ENCODE data around the gene RAPGEF2. TPM values are rescaled to one million over a fixed set of nuclear protein-coding genes. Genes with fewer than 3 reads are reported as not detected.

RAPGEF2 gene
- total RNA-seq, 4 donors from 2014 or later, result 14.1 to 30.5 (median 21.4) TPM

GRCh38 chr4:159219862-159220261 lies 117.0 kb downstream of the RAPGEF2 start:
- H3K27me3 ChIP-seq, result no peaks in the 10 kb centered on the region

GRCh38 chr4:159220353-159220752 lies 117.5 kb downstream of the RAPGEF2 start:
- no peaks in the 10 kb centered on the region for H3K4me1 ChIP-seq
- no peak for TF ChIP-seq POLR2A (IDR thresholded peaks at IDR 0.05)
- TF ChIP-seq CTCF (IDR thresholded peaks at IDR 0.05), result no peak
- no peak overlapping the region for H3K4me3 ChIP-seq
- WGBS, 2 donors, result 89 to 95% methylated on average over 5 of the region's 5 CpGs
- H3K27me3 ChIP-seq, result no peaks in the 10 kb centered on the region
- intact Hi-C loops (cut with DNase I), result no loop called here
- no peak for DNase-seq
- no peaks in the 10 kb centered on the region for H3K9me3 ChIP-seq
- H3K36me3 ChIP-seq, result no peaks in the 10 kb centered on the region
- no peak overlapping the region for H3K27ac ChIP-seq

More at GRCh38 chr4:159219862-159220261, 117.0 kb downstream of the RAPGEF2 start:
- DNase-seq, result no peak
- H3K4me3 ChIP-seq, result no peak overlapping the region
- intact Hi-C loops (cut with DNase I), result no loop called here
- no peaks in the 10 kb centered on the region for H3K36me3 ChIP-seq
- no peaks in the 10 kb centered on the region for H3K4me1 ChIP-seq
- TF ChIP-seq CTCF (IDR thresholded peaks at IDR 0.05), result no peak
- H3K27ac ChIP-seq, result no peak overlapping the region
- WGBS, 2 donors, result 84 to 89% methylated on average over 1 of the region's 1 CpG
- no peaks in the 10 kb centered on the region for H3K9me3 ChIP-seq

GRCh38 chr4:159221280-159221679 lies 118.4 kb downstream of the RAPGEF2 start:
- H3K4me1 ChIP-seq, result peaks cover 0 to under 1% (median 0%) of the 10 kb centered on the region in 3 donors
- no peak overlapping the region for H3K4me3 ChIP-seq
- 85 to 92% methylated on average over 3 of the region's 3 CpGs for WGBS, 2 donors
- H3K9me3 ChIP-seq, result no peaks in the 10 kb centered on the region
- intact Hi-C loops (cut with DNase I), result no loop called here
- no peaks in the 10 kb centered on the region for H3K27me3 ChIP-seq
- no peaks in the 10 kb centered on the region for H3K36me3 ChIP-seq
- TF ChIP-seq CTCF (IDR thresholded peaks at IDR 0.05) (no peak), POLR2A (IDR thresholded peaks at IDR 0.05) (no peak)
- no peak overlapping the region for H3K27ac ChIP-seq
- DNase-seq, result no peak

GRCh38 chr4:159222043-159222552 lies 119.2 kb downstream of the RAPGEF2 start:
- 79 to 88% methylated on average over 4 of the region's 4 CpGs for WGBS, 2 donors
- Histone ChIP-seq H3K4me3 (no peak overlapping the region), H3K27me3 (no peaks in the 10 kb centered on the region), H3K4me1 (peaks cover 0 to 9% (median under 1%) of the 10 kb centered on the region in 3 donors), H3K36me3 (no peaks in the 10 kb centered on the region), H3K9me3 (no peaks in the 10 kb centered on the region), H3K27ac (no peak overlapping the region)
- intact Hi-C loops (cut with DNase I), result no loop called here
- no peak for DNase-seq
- TF ChIP-seq POLR2A (IDR thresholded peaks at IDR 0.05) (no peak), CTCF (IDR thresholded peaks at IDR 0.05) (no peak)

- 84 to 85% methylated on average over 3 of the region's 3 CpGs for WGBS, 2 donors
- H3K9me3 ChIP-seq, result no peaks in the 10 kb centered on the region
- H3K27ac ChIP-seq, result no peak overlapping the region
- H3K27me3 ChIP-seq, result no peaks in the 10 kb centered on the region
- H3K36me3 ChIP-seq, result no peaks in the 10 kb centered on the region
- no peak for DNase-seq
- intact Hi-C loops (cut with DNase I), result no loop called here
- no peak for TF ChIP-seq POLR2A (IDR thresholded peaks at IDR 0.05)
- TF ChIP-seq CTCF (IDR thresholded peaks at IDR 0.05), result no peak
- no peak overlapping the region for H3K4me3 ChIP-seq
- H3K4me1 ChIP-seq, result peaks cover 3 to 32% (median 10%) of the 10 kb centered on the region in 3 donors
Observed at GRCh38 chr4:159224408-159224807, 121.5 kb downstream of the RAPGEF2 start.
